Measurements from ENCODE around the gene MAGED4B.
"Not testable (repeated sequence)": the region's sequence is repeated elsewhere in the genome, so short reads cannot be mapped to it uniquely, and the experiment has no call there.

The MAGED4B gene

GRCh38 chrX:52068666-52069640, at the start of gene MAGED4B:
Gene MAGED4B (minus strand): TSS chrX:52069183. CDS start chrX:52068172, 1,011 bp downstream.
- DNase-seq: not testable (repeated sequence)

- DNase-seq: no peak
Measured at GRCh38 chrX:52118262-52118661, 49.3 kb upstream of the MAGED4B start.

GRCh38 chrX:52082578-52082977, 13.6 kb upstream of the MAGED4B start:
- no peak for DNase-seq

- no peak for DNase-seq
Measured at GRCh38 chrX:52078131-52078530, 9.1 kb upstream of the MAGED4B start.

- DNase-seq: not testable (repeated sequence)
Measured at GRCh38 chrX:52042288-52042687, 26.7 kb downstream of the MAGED4B start.

GRCh38 chrX:52034211-52034610, 34.8 kb downstream of the MAGED4B start:
- no peak for DNase-seq

- DNase-seq: no peak
Measured at GRCh38 chrX:52031371-52031770, 37.6 kb downstream of the MAGED4B start.

- no peak for DNase-seq
Measured at GRCh38 chrX:52015794-52016193, 53.2 kb downstream of the MAGED4B start.
